Neural progenitor cell (in vitro differentiated cells): ENCODE measurements around the gene YARS2.

ENCODE experiments used
- EZH2 ChIP-seq: fragments of 200-600 bp; sonication (generic); IDR thresholded peaks from 2 replicates; pipeline ENCODE4 v1.6.1; 2017; ENCODE audit warnings: antibody characterized with exemption, mild to moderate bottlenecking, moderate library complexity
- TF ChIP-seq, protein P1 (sequence below): fragments of 200-600 bp; sonication (generic); IDR thresholded peaks from 2 replicates; pipeline ENCODE4 v1.5.1; 2017; ENCODE audit warnings: antibody characterized with exemption, mild to moderate bottlenecking

DNA sequence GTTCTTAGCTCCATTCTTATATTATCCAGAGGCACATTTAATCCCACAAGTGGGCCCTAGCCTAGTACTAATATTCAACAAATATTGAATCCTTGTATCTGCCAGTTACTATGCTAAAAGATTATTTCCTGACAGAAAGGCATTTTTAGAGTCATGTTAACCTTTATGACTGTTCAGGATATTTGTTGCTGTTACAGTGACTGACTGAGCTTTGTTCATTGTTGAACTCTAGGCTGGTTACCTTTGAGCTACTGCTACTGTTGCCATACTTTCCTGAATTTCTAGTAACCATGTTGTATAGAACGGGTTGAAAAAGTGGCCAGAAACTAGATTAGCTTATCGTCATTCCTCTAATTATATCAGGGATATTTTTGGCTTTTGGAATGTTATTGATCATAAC is 46.8 kb downstream of the YARS2 start:
- TF ChIP-seq, protein P1, sequence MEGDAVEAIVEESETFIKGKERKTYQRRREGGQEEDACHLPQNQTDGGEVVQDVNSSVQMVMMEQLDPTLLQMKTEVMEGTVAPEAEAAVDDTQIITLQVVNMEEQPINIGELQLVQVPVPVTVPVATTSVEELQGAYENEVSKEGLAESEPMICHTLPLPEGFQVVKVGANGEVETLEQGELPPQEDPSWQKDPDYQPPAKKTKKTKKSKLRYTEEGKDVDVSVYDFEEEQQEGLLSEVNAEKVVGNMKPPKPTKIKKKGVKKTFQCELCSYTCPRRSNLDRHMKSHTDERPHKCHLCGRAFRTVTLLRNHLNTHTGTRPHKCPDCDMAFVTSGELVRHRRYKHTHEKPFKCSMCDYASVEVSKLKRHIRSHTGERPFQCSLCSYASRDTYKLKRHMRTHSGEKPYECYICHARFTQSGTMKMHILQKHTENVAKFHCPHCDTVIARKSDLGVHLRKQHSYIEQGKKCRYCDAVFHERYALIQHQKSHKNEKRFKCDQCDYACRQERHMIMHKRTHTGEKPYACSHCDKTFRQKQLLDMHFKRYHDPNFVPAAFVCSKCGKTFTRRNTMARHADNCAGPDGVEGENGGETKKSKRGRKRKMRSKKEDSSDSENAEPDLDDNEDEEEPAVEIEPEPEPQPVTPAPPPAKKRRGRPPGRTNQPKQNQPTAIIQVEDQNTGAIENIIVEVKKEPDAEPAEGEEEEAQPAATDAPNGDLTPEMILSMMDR: no peak
- TF ChIP-seq EZH2: no peak
